ENCODE measurements around the gene SPTLC3.
"Not testable (repeated sequence)": the region's sequence is repeated elsewhere in the genome, so short reads cannot be mapped to it uniquely, and the experiment has no call there.

Gene SPTLC3

DNA sequence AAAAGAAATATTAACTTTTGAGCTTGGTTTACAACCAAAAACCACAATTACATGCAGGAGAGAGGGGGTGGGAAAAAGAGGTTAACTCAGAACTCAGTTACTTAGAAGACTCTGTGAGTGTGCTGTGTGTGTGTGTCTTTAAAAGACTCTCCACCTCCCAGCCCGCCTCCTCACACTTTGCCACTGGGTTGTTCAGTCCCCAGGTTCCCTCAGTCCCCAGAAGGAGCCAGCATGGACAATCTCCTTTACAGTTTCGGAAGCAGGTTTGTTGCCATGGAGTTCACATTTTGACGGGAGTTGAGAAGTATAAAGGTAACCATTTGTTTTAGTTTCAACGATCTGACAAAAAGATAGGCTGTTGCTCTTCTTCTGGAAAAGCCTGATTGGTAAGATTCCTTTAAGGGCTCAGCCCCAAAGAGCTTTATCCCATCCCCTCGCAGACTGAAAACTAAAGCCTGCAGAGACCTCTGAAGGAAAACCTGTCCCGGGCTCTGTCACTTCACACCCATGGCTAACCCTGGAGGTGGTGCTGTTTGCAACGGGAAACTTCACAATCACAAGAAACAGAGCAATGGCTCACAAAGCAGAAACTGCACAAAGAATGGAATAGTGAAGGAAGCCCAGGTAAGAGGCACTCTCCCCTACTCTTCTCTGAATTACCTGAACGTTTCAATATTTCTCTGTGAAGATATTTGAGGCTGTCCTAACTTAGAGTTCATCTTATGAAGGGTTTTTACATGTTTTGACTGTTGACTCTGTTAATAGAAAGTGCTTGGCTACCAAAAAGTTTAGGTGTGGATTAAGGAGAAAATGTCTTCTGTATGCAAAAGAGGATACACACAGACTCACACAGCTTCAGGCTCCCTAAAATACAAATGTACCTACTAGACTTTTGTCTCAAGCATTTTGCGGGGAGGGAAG is at the start of gene SPTLC3:
Gene SPTLC3, plus strand, starts transcription at position 212 of the 921 bp plus-strand sequence. Its CDS starts 296 bp downstream, at position 508.
- DNase-seq (ENCODE audit: low read depth), result no peak

DNA sequence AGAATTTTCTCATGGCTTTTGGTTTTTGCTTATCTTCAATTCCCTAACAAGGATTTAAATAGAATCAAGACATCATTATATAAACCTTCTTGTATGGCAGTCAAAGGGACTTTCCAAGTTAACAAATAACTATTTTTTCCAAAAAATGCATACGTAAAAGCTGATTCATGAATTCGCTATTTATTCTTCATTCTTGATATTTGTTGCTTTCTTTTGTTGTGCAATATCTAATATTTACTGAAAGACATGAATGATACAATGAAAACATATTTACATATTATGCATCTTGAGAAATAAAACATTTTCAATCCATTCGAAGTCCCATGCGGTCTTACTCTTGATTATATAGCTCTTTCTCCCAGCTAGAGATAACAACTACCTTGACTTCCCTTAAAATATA is 47.0 kb upstream of the SPTLC3 start:
- no peak for DNase-seq (ENCODE audit: low read depth)

DNA sequence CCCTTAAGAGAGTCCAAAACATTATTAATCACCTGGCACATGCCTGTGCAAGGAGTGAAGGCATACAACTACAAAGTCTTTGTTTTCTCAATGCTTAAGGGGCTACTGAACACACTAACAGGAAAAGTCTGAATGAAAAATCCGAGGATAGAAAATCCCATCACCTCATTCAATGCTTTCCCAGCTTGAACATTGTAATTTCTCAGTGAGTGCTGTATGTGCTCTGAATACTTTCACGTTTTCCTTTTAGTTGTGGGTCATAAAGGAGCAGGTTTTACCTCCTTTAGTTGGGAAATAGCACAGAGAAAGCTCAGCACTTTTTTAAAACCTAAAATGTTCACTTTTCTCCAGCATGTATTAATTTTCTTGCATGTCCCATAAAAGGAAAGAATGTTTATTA is 45.9 kb upstream of the SPTLC3 start:
- no peak for DNase-seq (ENCODE audit: low read depth)

DNA sequence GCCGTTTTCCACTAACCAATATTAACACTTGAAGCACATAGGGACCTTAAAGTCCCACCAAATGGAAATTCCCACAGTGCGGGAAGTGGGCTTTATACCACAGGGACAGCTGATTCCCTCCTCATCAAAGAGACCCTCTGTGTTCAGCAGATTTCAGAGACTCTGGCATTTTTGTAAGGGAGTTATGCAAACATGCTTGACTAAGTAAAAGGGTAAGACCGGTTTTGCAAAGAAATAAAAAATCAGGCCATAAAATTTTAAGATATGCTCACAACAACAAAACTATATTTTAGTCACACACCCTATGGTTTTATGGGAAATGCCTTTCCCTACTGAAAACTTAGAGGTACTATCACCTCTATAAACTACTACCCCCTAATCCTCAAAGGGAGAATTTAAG is 45.4 kb upstream of the SPTLC3 start:
- no peak for DNase-seq (ENCODE audit: low read depth)

DNA sequence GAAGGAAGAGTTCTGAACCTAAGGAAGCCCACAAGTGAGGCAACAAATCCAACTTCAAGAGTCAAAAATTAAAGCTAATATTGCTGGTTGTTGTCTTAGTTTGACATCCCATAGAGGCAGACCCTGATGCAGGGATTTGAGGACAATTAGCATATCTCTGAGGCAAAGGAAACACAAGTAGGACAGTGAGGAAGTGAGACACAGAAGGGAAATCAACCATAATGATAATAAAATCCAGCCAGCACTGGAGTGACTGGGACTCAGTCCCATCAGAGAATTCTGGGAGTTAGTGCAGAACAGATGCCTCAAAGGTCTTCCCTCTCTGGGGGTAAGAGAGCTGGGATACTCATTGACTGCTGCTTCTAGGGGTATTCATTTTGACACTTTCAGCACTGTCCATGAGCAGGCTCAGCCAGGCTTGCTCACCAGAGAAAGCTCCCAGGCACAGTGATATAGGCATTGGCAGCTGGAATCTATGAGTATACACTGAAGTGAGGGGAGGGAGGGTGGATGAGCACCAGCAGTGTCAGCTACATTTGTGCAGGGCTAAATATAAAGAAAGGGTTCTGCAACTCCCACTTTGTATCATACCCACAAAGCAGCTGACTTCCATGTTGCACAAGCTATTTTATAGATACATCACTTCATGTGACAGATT is 43.4 kb upstream of the SPTLC3 start:
- no peak for DNase-seq (ENCODE audit: low read depth)

DNA sequence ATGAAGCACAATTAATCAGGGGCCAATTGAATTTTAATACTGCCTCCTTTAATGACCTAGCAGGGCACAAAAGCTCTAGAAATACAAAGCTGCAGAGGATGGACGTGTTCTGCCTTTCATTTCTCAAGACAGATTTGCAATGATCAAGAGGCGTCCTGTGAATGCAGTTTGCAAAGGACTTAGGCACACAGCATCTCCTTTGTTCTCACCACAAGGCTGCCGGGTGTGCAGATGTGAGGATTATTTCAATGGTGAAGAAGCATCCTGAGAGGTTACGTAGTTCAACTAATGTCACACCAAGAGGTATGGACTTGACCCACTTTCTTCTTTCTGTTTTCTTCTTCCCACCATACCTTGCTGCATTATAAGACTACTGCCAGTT is 42.9 kb upstream of the SPTLC3 start:
- DNase-seq (ENCODE audit: low read depth), result no peak

DNA sequence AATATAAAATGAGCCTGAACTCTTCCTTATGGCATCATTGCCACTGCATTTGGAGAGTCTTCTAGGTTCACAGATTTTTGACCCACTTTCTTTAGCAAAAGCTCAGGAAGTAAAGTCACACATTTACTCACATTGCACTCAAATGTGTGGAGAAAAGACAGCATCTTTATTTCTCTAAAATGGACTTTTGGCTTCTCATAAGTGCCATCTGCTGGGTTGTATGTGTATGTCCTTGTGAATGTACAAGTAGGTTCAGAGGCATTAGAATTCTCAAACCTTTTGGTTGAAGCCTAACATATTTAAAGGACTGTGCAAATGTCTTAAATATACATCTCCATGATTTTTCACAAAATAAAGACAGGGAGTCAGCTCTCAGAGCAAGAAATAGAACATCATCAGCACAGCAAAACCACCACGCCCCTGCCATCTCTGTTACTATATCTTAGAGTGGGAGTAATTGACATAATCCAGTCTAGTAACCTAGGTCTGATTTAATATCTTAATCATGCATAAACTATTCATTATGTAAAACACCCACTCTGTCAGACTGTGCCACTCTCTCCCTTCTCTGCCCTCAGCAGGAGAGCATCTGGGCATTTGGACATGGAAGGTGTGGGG is 42.2 kb upstream of the SPTLC3 start:
- DNase-seq (ENCODE audit: low read depth), result no peak

DNA sequence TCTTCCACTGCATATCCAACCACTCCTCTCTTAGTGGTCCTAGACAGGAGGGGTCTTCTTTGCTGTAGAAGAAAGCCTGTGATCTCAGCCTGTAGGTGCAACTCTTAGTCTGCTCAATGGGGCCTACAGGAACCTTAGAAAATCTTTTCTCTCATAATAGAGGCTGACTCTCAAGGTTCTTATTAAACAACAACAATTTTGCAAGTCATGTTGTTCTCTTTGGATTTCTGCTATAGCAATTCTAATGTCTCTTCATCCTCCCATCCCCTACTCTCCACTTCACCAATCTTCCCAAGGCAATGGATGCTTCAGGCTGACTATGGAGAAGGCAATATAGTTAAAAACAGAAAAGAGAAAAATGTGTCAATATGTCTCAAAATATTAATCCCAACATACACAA is 40.8 kb upstream of the SPTLC3 start:
- no peak for DNase-seq (ENCODE audit: low read depth)

DNA sequence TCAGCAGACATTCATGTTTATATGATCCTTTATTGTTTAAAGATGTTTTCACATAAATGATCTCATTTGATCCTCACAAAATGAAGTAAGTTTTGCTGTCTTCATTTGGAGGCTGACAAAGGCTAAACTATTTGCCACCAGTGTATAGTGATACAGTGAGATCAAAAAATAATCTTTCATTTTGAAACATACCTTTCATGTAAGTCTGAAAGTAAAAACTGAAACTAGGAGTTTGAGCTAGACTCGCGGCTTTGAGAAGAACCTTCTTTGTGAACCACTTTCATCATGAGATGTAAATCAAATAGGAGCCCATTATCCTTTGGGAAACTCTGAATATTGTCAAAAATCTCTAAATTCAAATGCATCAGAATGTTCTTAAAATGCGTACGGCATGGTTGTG is 40.3 kb upstream of the SPTLC3 start:
- DNase-seq (ENCODE audit: low read depth), result no peak

DNA sequence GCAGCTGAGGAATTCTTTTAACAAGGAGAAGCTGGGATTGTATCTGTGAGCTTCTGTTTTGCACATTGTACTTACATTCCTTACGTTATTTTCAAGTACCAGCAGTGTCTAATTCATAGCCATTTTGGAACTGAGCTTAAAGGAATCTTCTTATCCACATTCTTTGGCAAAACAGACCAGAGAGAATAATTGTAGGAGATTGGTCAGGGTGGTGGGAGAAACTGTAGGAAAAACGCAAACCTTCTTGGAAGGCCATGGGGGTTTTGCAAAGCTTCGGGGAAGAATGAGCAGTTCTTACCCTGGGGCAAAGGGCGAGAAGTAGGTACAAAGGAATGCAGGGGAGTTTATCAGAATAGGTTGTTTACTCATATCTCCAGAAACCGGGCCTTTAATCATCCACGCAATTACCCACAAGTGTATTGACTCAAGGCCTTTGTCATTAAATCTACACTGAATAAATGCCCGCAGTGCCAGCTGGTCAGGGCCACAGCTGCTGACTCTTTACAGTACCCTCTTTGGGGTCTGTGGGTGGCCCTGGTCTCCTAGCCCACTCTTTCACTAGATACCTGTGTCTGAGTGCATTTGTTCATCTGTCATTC is 39.6 kb upstream of the SPTLC3 start:
- DNase-seq (ENCODE audit: low read depth), result no peak

DNA sequence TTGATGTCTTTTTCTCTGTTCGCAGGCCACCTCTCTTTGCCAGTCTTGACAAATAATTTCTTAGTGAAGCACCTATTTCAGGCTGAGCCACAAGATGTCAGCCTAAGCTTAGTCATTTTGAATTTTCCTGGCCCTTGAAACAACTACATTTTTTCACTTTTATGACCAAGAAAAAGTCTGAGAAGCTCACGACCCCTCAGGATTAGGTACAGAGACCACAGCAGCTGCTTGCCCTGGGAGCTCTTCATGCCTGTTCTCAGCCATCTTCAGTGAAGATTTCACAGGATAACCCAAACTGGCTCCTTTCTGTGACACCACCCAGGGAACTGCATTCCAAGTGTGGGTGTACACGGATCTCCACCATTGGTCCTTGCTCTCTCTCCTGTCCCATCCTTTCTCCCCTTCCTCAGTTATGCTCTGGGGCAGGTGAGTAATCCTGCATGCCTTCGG is 38.4 kb upstream of the SPTLC3 start:
- no peak for DNase-seq (ENCODE audit: low read depth)

DNA sequence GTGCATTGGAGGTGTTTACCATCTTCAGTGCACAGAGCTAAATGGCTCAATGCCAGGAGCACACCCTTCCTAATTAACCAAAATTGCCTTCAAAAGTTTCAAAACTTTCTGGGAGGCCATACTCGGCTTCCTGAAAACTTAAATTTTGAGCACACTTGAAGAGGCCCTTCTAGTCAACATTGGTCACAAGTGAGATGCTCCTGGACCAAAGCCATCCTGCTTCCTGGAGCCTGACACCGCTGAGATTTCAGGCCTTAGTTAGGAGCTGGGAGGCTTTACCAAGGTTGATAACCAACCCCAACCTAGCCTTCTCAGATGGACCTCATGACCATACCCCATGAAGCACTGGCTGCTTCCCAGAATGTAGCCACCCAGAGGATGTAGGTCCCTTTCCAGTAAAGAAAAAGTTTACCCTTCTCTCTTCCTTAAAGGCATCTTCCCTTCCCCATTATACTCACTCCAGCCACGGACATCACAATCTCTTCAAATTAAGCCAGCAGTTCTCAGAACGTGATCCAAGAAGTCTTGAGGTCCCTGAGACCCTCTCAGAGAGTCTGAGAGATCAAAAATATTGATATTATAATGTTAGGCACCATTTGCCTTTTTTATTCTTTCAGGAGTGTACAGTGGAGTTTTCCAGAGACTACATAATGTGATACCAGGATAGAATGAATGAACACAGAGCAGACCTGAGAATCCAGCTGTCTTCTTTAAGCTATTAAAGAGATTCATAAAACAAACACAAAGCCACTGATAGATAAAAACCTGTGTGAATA is 32.8 kb upstream of the SPTLC3 start:
- no peak for DNase-seq (ENCODE audit: low read depth)

DNA sequence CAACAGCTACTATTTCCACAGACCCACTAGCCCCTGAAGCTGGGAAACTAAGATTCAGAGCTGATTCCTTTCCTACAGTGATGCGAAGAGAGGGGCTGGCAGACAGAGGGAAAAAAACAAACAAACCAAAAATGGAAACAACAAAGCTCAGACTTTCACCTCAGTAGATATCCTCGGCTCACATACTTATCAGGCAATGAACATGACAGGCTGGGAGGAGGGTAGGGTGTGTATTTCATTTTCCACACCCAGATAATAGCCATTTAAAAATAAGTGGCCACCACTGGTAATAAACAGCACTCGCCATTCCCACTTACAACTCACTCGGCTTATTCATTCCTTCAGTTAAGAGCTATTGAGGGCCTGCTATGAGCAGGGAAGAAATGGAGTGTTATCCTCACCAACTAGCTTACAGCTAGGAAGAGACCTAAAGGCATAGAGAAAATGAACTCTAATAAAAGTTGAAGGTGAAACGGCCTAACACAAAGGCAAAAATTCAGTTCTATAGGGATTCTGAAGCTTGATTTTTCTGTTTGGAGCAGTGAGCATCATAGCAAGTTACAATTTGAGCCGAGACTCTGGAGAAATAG is 32.0 kb upstream of the SPTLC3 start:
- no peak for DNase-seq (ENCODE audit: low read depth)

DNA sequence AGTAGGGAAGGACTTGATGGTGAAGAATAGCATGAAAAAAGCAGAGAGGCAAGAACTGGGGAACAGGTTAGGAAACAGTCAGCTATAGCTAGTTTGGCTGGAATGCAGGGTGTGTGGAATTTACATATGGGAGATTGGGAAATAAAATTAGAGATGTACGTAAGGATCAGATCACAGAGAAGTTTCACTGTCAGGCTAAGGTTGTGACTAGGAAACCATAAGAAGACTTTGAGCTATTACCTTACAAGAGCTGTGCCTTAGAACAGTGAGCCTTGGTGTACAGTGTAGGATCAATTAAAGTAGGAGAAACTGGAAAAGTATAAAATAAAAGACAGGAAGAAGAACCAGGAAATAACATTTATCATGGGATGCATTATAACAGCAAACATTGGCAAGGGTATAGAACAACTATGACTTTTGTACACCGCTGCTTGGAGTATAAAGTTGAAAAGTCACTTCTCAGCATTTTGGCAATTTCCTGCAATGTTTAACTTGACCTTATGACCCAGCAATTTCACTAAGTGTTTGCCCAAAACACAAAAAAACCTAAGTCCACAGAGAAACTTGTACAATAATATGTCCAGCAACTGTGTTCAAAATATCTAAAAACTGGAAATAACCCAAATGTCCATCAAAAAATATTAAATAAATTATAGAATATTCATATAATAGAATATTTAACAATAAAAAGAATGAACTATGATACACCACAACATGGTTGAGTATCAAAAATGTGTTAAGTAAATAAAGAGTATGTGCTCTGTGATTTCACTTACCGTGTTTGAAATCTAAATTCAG is 31.2 kb upstream of the SPTLC3 start:
- DNase-seq (ENCODE audit: low read depth), result no peak

DNA sequence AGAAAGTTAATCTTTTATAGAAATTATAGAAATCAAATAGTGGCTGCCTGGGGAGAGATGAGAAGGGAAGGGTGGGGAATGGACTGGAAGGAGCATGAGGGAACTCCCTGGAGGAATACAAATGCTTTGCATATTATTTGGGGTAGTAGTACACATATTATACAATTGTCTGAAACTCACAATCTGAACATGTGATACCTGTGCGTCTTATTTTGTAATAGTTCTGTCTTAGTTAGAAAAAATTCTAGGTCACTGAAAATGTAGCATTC is 30.7 kb upstream of the SPTLC3 start:
- no peak for DNase-seq (ENCODE audit: low read depth)

DNA sequence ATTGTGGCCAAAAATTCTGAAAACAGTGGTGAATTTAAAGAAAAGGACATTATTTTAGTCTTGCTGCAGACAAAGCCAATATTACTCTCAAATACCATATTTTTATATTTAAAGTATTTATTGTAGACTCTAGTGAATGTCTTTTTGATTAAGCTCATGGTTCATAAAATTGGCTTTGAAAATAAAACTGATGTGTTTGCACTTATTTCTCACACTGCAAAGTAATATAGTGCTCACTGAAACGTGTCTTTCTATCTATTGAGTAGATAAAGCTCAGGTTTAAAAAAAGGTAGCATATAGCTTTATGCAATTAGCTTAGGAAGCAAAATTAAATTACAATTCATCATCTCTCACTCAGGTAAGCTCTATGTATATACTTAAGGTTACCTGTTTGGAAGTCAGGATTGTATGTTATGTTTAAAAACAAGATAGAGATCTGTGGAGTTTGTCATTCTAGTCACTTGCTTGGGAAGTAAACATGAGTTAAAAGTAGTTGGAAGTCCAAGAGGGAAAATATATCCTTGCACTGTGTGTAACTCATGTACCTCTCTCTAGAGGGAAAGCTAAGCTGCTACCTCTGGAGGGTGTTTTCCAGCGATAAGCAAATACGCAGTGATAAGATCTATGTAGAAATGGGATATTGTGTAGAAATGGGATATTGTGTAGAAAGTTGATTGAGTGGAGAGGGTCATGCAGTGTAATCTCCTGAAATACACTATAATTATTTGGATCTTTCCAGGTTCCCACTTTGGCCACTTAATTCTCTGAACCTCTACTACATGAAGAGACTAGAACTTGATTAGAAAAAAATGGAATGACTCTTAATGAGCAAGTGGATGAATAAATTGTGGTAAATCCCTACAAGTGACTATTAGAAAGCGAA is 29.9 kb upstream of the SPTLC3 start:
- no peak for DNase-seq (ENCODE audit: low read depth)

DNA sequence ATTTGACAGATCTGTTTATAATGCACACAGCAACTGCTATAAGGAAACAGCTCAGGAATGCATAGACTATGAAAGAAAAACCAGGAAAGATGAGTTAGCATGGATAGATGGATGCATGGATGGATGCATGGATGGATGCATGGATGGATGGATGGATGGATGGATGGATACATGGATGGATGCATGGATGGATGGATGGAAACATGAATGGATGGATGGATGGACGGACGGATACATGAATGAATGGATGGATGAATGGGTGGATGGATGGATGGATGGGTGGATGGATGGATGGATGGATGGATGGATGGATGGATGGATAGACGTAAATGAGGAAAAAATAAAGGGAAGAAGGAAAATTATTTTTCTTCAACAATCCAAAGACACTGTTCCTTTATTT is 29.1 kb upstream of the SPTLC3 start:
- not testable (repeated sequence) for DNase-seq (ENCODE audit: low read depth)

DNA sequence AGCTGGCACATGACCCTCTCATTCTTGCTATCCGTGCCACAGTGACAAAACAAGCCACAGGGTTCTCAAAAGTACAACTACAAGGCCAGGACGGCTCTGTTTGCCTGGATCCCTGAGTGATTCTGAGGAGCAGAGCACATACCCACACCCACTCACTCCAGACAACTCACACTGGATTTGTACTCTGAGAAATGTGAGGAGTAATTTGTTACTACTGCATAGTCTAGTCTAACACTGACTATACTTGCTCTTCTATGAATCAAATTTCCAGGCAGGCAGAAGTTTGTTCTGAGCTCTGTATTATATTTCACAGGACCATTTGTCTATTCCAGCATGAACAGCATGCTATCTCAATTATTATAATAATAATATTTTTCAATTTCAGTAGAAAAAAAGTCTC is 26.7 kb upstream of the SPTLC3 start:
- DNase-seq (ENCODE audit: low read depth), result no peak

DNA sequence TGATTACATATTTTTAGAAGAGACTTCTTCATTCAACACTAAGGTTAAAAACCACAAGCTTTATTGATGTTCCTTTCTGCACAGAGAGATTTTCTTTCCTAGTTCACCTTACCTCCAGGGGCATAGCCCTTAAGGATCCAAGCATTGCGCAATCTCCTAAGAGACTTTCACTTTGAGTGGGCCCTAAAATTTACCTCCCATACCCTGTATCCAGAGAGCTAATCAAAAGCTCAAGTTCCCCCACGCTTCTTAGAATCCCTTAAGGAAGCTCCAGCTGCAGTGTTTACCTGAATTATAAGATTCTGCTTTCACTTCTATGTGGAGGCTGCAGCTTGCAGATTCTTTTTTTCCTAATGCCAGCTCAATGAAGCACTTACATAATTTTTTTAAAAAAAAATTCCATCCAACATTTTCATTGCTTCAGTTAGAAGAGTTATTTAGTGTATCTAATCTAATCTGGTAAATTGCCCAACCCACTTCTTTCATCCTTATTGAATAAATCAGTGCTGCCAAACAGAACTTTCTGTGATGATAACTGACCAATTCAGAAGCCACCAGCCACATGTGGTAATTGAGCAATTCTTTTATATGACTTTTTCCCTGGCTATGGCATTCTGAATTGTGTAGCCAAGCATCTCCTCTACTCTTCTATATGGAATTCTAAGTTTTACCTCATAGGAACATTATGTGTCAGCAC is 24.6 kb upstream of the SPTLC3 start:
- no peak for DNase-seq (ENCODE audit: low read depth)
